H54 (cell line): ENCODE data around the gene COL23A1.

Experiments
- DNase-seq: peaks from one replicate; pipeline ENCODE4 v3.0.0; 2011; ENCODE audit warnings: low spot score, mixed read lengths; ENCODE audit not compliant: insufficient read length
- FAIRE-seq: peaks from 3 replicates; lab custom pipeline; 2011; peaks lifted over from hg19 to GRCh38; lab: Jason Lieb, UNC
- POLR2A ChIP-seq: IDR thresholded peaks from 2 replicates; pipeline ENCODE4 v1.6.1; 2011; ENCODE audit warnings: low read depth, mild to moderate bottlenecking, low read length

Gene COL23A1

DNA sequence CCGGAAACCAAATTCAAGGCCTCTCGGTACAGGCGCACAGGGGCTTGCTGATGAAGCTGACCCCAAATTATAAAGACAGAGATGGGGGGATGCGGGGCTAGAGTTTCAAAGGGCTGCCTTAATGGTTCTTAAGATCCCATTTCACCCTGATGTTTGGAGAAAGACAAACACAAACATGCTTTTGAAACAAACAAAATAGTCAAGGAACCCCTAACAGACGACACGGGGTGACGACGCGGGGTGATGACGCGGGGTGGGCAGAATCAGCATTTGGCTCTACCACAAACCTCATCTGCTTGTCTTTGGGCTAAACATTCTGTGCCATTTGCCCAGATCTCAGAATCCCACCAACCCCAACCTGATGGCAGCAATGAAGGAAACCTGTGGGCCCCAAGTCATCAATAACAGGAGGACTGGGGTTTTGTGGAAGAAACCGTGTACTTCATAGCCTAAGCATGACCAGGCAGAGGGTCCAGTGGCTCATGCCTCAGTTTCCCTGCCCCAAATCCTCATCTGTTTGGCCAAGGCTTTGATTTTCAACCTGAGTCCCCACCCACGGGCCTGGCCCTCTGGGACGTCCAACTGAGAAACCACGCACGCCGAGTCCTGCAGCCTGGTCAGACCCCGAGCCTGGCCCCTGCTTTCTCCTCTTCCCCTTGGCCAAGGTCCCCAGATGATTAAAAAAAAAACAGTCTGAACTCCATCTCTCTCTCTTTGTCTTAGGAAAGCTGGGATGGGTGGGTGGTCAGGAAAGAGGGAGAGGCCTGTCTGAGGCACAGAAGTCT lies 148.5 kb downstream of the COL23A1 start:
- DNase-seq = no peak
- TF ChIP-seq POLR2A = no peak
- FAIRE-seq = no peak

DNA sequence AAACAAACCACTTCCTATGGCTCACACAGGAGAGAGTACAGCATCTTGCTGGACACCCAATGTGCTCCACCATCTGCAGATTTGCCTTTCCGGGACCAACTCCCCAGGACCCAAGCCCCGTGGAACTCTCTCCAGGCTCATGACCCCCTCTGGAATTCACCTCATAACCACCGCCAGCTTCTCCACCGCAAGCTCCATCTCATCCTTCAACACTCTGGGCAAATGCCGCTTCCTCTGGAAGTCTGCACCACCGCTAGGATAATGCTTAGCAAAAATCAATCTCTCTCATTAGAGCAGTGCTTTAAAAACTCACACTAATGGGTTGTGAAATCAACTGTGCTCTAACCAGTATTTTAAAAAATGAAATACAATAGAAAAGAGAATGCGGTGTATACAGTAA lies 150.0 kb downstream of the COL23A1 start:
- FAIRE-seq (no peak), DNase-seq (no peak)
- TF ChIP-seq POLR2A = no peak

DNA sequence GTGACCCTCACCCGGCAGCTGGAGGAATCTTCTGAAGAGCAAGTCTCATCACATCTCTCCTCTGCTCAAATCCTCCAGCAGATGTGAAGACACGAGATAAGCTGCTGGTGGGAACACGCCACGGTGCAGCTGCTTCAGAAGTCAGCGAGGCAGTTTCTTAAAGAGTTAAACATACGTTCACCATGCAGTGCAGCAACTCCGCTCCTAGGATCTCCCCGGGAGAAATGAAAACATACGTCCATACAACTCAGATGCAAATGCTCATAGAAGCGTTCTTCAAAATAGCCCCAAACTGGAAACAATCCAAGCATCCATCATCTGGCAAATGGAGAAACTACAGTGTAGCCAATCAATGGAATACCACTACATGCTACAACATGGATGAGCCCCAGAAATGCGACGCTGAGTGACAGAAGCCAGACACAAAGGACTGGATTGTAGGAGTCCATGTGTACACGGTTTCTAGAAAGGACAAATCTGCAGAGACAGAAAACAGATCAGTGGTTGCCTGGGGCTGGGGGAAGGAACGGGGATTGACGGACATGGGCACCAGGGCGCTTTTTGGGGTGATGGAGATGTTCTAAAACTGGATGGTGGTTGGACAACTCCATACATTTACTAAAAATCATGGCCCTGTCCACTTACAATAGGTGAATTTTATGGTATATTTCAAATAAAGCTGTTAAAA lies 150.6 kb downstream of the COL23A1 start:
- DNase-seq (no peak), FAIRE-seq (no peak)
- no peak for TF ChIP-seq POLR2A

DNA sequence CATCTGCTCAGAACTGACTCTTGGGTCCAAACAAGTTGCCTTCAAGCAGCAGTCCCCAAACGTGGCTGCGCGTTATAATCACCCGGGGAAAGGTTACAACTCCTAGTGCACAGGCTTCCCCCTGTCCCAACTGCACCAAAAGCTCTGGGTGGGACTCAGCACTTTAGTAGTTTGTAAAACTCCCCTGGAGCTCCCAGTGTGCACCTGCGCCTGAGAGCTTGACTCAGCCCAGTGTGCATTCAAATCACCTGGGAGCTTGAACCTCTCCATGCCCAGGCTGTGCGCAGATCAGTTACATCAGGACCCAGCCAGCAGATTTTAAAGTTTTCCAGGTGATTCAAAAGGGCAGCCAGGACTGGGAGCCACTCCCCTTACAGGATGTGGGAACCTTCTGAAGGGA lies 151.4 kb downstream of the COL23A1 start:
- no peak for FAIRE-seq
- no peak for DNase-seq
- no peak for TF ChIP-seq POLR2A

DNA sequence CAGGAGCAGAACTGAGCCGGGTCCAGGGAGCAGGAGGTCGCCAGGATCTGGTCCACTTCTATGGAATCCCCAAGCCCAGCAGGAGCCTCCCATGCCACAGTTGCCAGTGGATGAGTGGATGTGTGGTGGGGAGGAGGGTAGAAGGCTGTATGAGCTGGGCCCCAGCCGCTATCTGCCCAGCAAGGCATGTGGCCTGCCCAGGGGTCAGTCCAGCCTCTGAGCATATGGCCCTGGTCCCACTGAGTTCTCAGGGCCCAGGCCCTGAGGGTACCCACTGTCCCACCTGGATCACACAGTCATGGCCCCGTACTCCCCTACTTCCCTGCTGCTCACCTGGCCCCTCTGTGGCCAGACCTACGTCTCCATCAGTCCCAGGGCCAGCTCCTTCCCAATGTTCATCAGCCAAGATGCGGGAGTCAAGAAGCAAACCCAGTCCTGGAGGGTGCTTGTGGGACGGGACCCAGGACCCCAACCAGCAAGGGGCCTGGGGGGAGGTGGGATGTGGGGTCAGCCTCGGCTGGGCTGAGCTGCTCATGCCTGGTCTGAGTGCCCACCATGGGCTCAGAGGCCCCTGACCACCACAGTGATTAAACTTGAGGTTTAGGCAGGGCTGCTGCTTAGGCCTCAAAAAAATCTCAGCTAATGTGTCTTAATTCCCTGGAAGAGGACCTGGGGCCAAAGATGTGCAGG lies 152.7 kb downstream of the COL23A1 start:
- no peak for DNase-seq
- no peak for TF ChIP-seq POLR2A
- no peak for FAIRE-seq

DNA sequence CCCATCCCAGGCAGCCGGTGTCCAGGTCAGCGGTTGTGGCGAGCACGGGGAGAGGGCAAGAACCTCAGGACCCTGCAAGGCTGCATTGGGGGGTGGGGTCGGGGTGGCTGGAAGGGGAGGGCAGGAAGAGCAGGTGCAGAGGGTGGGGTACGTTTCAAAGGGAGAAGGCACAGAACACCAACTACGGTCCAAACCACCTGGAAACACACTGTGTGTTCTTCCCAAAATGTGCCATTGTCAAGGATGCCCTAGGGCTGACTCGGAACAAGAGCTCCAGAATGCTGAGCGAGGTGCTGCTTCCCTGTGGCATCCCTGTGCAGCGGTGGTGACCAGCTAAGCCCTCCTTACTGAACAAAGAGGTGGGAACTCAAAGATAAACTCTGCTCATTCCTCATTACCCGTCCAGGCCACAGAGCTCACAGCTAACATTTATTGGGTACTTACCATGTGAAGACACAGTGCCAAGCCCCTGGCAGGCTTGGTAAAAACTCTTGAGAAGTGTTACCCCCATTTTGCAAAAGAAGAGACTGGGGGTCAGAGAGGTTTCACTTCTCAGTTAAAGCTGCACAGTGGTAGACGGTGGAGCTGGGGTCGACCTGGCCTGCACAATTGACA lies 153.8 kb downstream of the COL23A1 start:
- DNase-seq (no peak), FAIRE-seq (no peak)

DNA sequence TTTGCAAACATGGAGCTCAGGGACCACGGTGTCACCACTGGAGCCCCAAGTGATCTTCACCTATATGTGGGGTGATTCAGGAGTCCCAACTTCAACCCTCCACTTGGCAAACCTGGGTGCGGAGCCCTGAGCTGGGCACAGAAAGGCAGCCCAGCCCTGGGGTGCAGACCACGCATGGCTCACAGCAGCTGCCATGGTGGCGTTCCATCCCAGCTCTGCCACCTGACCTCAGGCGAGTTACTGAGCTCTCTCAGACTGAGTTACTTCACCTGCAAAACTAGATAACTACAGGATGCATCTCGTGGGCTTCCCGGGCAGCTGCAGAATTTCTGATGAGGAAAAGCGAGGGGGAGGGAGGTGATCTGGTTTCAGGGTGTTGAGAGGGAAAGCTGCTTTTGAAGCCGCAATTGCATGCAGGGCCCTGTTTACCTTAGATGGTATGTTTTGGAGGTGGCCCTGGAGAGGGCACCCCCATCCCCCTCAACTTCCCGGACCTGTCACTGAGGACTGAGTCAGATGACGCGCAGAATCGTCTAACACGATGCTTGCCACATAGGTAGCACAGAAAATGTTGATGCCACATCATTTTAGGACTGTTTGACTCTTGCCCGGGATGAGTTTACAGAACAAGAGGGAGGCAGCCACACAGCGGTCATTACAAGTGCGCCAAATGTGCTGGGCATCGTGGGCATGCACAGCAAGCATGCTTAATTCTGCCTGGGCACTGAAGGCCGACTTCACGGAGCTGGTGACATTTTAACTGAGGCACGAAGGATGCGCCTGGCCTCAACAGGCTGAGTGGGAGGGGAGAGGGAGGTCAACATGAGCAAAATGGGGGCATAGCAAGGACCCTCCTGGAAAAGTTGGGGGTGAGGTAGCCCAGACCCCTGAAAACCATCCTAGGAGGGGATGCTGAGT lies 154.6 kb downstream of the COL23A1 start:
- no peak for TF ChIP-seq POLR2A

More for the DNA sequence above, 153.8 kb downstream of the COL23A1 start:
- TF ChIP-seq POLR2A = no peak

DNA sequence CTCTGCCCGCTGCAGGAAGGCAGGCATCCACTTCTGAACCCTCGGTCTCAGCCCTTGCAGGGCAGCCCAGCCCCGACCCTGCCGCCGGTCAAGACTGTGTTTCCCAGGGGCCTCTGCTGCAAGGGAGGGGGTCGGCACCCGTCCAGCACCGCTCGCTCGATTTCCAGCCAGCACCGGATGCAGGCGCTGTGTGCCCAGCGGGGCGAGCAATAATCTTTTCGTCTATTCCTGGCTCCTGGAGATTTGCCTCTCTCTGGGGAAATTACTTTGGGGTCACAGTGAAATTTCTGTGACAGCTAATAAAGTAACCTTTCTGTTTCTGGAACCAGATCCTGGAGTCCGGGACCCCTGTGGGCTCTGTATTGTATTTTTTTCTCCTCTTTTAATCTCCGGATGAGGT lies 155.3 kb downstream of the COL23A1 start:
- DNase-seq = no peak
- no peak for FAIRE-seq

More for the DNA sequence above, 154.6 kb downstream of the COL23A1 start:
- no peak for FAIRE-seq
- DNase-seq = no peak

DNA sequence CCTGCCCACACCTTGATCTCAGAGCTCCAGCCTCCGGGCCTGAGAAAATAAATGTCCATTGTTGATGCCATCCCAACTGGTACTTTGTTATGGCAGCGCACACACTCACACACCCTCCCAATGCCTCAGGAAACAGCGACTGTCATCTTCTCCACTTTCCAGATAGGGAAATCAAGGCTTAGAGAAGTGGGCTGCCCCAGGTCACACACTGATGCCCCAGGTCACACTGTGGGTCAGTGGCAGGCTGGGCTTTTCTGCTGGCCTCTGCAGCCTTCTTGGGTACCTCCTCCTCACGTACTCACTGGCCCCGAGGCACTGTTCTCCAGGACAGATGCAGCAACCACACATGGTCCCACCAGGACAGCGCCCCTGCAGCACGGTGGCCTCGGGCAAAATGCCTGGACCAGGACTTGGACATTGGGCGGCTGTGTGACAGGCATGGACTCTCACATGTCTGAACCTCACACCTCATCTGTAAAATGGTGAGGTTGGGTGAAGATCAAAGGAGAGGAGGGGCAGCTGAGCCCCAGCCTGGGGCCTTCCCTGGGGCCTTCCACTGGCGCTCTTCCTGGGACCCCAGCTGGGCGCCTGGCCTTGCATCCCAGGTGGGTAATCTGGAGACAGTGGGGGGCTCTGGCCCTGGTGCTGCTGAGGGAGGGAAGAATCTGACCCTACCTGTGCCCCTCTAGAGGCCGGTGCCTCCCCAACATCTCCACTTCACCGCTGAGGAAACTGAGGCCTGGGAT lies 156.0 kb downstream of the COL23A1 start:
- no peak for TF ChIP-seq POLR2A
- no peak for DNase-seq
- FAIRE-seq = no peak

More for the DNA sequence above, 155.3 kb downstream of the COL23A1 start:
- no peak for TF ChIP-seq POLR2A

DNA sequence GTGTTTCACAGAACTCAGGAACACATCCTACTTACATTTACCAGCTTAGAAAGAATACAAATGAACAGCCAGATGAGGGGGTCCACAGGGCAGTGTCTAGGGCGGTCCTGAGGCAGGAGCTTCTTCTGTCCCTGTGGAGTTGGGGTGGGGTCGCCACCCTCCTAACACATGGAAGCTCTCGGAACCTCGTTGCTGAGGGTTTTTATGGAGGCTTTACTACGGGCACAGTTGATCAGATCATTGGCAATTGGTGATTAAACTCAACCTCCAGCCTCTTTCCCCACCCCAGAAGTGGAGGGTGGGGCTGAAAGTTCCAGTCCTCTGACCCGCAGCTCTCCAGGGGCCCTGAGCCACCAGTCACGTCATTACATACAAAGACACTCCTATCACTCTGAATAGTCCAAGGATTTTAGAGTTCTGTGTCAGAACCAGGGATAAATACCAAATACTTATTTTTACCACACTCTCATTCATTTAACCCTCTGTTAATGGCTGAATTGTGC lies 156.9 kb downstream of the COL23A1 start:
- no peak for FAIRE-seq
- TF ChIP-seq POLR2A = no peak
- no peak for DNase-seq

DNA sequence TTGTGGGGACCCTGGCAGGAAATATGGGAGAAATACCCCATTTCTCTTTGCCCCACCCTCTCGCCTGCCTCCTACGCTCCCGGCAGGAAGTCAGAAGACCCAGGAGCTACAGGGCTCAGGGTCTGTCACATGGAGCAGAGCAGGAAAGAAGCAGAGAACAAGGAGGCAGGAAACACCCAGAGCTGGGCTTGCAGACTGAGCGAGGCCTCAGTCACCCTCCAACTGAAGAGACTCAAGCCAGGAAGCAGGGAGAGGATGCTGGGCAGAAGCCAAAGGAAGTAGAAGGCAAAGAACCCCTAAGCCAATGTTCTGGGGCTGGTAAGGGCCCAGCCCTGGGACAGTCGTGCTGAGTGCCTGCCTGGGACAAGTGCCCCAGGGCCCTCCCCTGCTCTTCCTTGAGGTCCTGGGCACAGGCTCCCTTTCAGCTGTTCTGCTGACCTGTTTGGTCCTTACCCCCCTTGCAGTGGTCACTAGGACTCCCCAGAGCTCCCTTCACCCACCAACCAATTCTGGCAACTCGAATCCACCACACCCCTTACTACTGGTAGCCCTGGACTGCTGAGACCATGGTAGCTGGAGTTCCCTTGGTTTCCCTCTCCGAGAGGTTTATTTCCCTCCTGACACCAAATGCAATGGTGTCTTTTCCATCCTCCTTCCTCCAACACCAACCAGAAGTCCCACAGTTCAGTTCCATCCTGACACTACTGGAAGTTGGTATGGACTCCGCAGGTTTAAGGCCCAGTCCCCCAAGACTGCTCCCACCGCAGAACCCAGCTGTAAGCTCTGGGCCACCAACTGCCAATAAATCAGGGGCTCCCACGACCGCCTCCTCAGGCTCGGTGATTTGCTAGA lies 157.5 kb downstream of the COL23A1 start:
- DNase-seq (no peak), FAIRE-seq (no peak)
- TF ChIP-seq POLR2A = no peak
